HG02623 (cell line): ENCODE data around the gene MBP.

Source experiments
- ATAC-seq: cut with Tn5 transposase; IDR thresholded peaks from one replicate; pipeline ENCODE4 v1.9.1; 2021; ENCODE audit warnings: moderate library complexity; ENCODE audit not compliant: unreplicated experiment

The MBP gene

DNA sequence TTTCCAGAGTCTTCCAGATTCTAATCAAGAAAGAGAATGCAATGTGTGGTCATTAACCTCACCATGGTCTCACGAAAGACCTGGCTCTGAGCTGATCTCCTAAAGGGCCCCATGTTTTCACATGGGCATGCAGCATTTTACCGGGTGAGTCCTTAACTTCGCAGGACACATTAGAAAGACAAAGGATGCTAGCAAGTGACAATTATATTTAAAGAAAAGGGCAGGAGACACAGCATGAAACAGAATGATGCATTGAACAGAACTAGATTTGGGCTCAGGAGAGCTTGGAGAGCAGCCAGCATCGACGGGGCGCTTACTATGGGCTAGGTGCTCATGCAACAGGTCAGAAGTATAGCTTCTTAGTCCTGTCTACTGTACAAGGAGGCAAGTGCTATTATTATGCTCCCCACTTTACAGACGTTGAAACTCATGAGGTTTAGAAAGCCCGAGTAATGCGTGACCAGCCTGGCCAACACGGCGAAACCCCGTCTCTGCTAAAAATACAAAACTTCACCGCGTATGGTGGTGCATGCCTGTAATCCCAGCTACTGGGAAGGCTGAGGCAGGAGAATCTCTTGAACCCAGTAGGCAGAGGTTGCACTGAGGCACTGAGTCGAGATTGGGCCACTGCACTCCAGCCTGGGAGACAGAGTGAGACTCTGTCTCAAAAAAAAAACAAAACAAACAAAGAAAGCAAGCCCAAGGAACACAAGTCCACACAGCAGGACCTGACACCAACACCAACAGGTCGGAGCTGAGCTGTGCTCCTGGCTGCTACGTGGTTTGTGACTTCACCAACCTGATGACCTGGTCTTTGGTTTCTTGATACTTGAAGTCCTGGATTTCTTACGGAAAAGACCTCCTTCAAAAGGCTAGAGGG lies 16.1 kb downstream of the MBP start:
- ATAC-seq: no peak

DNA sequence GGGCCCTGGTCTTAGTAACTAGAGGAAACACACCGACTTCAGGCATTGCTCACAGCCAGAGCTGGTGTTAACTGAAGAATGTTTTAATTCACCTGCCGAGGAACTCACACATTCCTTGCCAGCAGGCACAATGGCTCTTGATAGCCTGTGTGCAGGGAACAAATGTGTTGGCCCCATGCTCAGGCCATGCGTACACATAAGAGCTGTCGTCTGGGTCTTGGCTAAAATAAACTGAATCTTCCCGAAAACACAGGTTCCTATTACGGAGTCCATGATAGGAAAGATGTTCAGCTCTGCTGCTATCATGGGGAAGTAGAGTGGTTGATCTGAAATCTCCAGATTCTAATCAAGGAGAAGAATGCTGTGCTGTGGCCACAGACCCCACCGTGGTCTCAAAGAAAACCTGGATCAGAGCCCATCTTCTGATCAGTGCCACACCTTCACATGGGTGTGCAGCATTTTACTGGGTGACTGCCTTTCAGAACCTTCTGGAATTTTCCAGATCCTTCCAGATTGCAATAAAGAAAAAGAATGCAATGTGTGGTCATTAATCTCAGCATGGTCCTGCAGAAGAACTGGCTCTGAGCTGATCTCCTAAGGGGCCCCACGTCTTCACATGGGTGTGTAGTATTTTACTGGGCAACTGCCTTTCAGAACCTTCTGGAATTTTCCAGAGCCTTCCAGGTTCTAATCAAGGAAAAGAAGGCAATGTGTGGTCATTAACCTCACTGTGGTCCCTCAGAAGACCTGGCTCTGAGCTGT lies 17.2 kb downstream of the MBP start:
- ATAC-seq: no peak

DNA sequence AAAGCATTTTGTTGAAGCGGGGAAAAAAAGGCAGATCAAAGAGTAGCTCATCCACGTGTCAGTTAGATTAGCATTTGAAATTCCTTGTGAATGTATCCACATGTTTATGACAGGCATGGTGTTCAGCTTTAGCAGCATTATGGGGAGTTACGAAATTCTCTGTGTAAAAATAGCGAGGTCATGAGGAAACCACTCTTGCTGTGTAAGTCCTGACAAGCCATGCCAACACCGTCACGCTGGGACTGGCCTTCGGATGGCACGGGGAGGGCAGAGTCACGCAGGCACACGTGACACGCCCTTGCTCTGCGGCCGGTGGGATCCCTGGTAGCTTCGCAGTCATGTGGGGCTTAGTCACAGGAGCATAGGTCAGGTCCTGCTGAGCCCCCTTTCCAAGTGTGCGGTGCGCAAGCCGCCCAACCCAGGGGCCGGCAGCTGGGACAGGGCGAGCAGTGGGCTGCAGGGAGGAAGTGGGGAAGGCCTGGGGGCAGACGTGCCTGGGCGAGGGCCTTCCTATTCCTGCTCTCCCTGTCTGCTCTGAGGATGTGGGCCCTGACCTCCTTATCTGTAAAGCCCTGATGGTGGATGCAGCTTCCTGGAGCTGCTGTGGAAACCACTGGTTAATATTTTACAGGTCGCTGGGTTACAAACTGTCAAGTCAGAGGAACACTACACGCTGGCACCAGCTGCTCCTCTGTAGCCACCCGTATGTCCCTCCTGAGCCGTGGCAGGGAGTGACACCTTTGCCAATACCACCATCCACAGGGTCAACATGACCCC lies 18.0 kb downstream of the MBP start:
- peak; percentile 86 for ATAC-seq

DNA sequence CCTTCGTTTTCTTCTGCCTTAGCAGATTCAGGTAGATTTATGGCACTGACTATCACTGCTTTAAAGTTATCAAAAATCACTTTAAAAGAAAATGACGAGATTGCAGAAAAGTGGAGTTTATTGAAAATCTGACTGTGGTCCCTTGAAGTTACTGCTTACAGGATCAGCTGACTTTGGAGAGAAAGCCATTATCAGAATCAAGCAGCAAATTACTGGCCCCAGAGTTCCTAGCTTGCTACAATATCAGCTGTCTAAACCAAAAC lies 18.5 kb downstream of the MBP start:
- ATAC-seq: no peak

DNA sequence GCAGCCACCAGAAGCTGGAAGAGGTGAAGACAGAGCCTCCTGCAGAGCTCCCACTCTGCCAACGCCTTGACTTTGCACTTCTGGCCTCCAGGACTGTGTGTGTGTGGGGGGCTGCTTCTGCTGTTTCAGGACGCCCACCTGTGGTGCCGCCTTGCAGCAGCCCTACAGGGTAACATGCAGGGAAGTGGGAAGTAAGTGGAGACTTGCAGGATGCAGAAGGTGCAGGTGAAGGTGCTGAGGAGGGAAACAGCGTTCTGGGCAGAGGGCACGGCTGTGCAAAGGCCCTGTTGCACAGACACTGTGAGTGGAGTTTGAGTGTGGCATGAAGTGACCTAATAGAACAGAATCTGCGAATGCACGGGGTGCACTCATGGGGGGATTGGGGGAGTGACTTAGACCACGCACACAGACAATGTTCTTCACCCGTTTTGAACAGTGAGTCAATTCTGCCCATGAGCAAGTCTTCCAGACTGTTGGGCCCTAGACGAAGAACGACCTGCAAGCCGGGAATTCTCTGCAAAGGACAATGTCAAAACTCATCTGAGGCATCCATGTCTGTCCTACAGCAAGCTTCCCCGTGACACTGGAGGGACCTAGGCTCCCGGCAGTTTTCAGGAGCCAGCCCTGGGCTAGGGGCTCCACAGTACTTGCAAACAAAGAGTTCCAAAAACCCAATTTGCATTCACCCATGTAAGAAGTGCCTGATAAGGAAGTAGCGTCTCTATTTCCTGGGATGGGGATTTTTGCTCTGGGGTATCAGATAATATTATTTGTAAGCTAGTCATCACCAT lies 19.0 kb downstream of the MBP start:
- ATAC-seq: no peak

DNA sequence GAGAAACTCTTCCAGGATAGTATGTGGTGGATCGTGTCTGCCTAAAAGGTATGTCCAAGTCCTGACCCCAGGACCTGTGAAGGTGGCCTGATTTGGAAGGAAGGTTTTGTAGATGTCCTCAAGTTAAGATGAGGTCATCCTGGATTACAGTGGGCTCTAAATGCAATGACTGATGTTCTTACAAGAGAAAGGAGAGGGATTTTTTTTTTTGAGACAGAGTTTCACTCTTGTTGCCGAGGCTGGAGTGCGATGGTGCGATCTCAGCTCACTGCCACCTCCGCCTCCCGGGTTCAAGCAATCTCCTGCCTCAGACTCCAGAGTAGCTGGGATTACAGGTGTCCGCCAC lies 19.9 kb downstream of the MBP start:
- no peak for ATAC-seq

DNA sequence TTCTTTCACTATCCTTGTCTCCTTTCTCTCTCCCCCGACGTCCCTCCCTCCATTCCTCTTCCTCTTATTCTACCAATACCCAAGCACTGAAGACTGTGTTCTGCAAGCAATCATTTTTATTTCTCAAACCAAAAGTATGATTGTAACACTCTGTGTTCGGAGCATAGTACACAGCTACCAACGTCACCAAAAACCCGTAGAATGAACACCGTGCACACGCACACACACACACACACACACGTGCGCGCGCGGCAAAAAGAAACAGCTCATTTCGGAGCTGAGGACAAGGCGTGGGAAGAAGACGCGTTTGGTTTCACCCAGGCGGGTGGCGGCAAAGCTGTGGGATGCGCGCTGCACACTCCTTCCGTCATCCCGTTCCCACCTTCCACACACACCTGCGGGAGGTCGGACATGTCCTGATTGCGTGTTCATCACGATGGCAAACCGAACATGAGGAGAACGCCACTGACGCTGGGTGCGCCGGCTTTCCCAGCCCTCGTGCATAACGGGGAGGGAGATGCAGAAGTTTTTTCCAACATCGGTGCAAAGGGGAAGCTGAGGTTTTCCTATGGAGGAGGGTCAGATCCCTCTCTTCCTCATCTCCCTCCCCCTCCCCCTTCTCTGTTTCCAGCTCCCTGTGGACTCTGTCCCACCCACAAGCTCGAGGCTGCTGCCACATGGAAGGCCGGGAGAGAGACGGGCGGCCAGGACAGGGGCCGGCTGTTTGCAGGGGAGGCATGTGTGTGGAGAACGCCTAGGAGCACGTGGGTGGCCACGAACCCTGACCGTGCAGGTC lies 20.4 kb downstream of the MBP start:
- ATAC-seq: no peak

DNA sequence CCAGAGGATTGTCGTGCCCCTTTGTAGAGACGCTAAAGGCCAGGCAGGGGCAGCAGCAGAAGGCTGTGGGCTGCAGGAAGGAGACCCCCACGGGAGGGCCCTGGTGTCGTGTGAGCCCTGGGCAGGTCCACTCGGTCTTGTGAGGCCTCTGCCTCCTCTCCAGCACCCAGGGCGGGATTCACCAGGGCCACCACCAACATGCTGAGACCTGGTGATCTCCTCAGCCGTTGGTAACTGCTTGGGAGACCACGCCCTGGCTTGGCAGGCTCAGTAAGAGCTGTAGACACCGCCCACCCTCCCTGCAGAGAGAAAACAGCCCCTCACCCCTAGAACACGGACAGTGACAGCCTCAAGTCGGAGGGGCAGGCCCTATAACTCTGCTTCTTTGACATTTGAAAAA lies 21.1 kb downstream of the MBP start:
- ATAC-seq: no peak

DNA sequence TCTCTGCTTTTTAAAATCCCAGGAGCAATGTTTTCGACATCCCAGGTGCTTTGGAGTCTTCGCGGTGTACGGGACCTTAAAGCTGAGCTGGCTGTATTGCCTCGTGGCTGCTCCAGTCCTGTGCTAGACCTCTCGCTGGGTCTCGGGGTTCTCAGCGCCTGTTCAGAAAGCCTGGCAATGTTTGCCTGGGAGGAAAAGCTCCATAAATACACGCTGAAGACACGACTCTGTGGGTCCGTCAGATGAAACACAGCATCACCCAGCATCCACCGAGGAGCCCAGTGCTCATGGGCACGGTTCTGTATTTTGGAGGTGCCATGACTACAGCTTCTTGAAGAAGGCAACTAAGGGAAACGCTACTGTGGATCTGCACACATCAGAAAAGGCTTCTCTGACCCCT lies 21.6 kb downstream of the MBP start:
- ATAC-seq: no peak

DNA sequence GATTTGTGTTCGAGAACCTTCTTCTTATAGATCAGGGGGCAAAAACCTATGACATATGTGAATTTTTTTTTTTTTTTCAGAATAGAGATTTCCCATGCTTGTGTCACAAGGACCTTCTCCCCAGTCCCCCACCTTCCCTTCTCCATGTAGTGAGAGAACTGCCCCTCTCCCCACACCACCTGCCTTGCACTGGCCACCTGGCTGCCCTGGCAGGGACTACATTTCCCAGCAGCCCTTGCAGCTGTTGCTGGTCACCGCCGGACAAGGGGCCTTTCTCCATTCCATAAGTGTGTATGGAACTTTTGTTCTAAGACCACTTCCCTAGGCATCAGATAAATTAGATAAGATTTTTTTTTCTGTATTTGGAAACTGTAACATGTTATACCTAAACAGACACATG lies 22.2 kb downstream of the MBP start:
- ATAC-seq: no peak

DNA sequence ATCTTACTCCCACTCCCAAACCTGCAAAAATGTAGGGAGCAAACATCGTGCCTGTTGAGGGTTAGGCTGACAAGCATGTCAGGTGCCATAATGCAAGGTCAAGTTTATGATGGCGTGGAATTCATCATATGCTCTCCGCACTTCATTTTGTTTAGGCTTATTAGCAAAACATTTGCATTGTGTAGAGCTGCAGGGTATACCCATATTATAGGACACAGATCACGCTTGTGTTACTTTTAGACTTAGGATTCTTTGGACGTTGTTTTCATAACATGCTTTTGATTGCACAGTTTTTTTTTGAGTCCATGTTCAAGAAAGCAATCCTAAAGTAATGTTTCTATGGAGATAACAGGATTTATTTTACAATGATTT lies 22.9 kb downstream of the MBP start:
- ATAC-seq: no peak

DNA sequence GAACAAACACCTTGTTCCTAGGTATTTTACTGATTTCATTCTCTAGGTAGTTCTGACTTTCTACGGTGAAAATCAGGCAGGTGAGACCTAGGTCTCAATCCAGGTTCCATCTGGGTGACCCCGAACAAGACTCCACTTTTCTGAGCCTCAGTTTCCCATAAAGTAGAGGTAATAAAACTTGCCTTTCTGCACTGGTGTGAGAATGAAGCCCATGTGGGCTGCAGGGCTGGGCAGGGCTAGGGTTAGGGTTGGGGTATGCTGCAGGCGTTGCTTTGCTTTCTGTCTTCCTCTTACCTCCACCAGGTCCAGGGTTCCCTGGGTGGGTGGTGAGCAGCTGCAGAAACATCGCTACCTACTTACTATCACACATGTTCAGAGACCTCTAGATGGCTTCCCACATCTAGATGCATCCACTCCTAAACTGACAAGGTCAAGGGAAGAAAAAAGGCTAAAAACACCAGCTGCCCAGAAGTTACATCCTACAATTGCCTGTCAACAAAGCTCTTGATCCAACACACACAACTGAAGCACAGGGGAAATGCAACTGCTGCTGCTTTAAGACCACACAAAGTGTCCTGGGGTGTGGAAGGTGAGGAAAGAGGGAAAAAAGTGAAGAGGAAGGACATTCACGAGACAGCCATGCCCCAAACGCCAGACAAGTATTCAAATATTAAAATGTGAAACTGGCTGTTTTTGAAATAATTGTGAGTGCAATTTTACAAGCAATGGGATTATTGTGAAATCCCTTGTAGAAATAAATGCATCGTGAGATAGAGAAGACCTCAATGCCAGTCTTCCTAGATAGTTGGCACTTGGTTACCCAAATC lies 23.5 kb downstream of the MBP start:
- ATAC-seq: no peak

DNA sequence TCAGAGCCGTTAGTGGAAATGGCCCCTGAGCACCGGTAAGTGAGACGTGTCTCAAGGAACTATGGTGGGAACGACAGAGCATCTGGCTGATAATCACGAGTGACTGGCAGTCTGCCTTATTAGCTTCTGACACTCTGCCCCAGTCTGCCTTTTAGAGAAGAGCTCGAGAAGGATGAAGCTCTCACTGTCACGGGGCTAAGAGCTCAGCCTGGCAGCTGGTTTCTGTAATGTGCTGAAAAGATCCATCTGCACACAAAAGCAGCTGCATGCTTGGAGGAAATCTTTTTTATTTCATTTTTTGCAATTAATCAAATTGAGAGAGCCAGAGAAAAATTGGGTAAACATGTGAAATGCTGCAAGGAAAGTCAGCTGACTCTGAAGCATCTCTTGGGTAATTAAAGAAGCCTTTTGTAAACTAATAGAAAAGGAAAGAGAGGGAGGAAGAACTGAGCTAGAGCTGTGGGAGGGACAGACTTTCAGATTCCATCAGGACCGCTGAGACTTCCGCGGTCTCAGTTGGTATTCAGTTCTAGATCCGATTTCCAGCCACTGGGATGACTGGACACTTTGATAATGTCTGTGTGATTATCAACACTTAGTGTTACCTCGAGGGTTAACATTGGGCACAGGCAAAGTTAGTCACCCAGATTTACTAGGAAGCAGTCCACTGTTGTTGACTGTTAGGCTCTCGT lies 24.4 kb downstream of the MBP start:
- ATAC-seq: peak; percentile 52

DNA sequence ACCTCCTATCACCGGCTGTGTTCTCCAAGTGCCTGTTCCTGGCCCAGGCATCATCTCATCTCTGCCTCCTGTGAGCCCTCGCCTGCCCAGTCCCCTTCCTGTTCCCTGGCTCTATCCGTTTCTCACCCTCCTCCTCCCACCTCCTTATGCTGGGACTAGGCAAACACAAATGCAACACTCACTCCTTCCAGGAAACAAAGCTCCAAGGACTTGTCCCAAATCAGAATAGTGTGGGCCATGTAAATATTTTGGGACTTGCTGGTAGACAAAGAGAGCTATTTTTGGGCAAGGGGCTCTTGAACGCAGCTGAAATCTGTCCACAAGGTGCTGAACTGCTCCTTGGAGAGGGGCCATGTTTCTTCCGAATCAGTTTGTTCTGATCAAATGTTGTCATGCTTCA lies 25.3 kb downstream of the MBP start:
- no peak for ATAC-seq

DNA sequence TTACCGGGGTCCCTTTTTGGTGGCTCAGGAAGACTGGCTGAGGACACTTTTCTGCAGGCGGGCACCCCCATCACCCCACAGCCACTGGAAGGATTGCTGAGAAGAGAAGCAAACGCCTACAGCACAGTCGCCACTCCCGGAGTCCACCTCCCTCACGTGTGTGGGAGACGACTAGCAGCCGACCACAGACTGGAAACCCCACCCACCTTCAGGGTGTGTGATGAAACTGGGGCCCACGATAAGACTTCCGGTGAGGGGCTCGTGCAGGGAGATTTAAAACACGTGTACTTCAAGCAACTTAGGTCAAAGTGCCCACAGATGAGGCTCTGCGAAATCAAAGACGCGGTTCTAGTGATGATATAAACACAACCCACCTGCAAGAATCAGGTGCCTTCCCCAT lies 26.3 kb downstream of the MBP start:
- ATAC-seq: no peak

DNA sequence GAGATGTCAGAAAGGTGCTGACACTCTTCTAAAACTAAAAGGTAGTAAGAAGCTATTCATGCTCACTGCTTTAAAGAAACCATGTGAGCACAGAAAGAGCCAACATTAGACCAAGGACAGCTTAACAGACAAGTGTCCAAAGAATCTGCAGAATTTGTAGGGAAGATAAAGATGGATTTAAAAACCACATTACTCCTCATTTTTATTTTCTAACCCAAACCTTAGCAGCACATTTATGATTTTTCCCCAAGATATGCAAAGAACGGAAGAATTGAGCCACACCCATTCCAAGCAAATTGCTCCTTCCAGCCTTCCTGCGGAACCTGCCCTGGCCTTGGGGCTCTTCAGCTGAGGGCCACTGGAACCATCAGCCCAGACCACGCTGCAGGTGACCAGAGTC lies 26.9 kb downstream of the MBP start:
- no peak for ATAC-seq

DNA sequence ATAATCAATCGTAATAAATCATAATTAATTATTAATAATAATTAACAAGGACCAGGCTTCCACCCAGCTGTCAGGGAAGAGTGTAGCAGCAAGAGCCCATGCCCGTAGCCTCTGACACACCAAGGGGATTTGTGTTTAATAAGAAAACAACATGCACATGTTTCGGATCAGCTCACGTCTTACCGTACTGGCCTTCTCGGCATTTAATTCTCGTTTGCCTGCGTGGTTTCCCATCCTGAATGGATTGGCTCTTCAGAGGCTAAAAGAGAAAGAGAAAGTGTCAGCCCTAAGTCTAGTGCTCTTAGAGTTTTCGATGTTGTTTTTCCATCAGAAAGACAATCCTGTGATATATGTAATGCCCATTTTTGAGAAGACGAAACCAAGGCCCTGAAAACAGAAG lies 27.6 kb downstream of the MBP start:
- ATAC-seq: no peak

DNA sequence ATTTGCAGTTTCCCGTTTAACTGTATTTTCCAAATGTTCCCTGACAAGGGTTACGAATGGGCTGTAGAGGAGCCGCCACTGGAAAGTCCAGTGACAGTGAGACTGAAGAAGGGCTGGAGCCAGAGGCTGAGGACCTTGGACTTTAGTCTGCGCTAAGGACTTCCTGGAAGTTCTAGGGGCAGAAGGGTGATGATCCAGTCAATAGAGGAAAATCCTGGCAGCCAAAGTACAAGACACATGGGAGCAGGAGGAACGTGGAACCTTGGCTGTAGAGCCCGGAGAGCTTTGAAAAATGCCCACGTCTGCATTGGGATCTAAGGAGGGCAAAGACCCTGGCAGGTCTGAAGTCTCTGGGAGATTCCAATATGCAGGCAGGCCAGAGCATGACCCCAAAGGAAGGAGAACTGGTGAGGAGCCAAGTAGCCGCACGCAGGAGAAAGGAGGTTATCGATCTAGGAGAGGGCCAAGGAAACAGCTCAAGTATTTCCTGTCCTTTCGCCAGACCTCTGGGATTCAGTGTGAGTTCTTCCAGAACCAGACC lies 28.5 kb downstream of the MBP start:
- no peak for ATAC-seq
